ENCODE data around the gene SUMO2. TPM values are rescaled to one million over a fixed set of nuclear protein-coding genes. Genes with fewer than 3 reads are reported as not detected.
"Not testable (repeated sequence)": the region's sequence is repeated elsewhere in the genome, so short reads cannot be mapped to it uniquely, and the experiment has no call there.

SUMO2 gene
- total RNA-seq, 1 donor from 2014 or later, result 679 TPM

DNA sequence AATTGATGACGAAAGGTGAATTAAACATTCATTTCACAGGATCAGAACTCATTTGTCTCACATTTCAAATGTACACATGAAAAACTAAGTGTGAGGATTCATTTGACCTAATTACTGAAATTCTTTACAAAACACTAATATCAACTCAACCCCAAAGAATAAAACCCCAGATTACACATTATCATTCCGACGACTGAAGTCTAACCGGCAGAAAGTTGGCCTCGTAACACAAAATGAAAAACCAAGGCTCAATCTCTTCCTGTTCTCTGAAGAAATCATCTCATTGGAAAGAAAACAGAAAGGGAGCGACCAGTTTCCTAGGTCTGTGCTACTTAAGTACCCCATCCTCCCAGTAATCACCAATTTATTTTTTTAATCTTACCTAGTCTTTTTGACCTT, 30.2 kb downstream of the SUMO2 start:
- Mint-ChIP-seq H3K27ac (peak overlapping the region; percentile 84), H3K9me3 (no peaks in the 10 kb centered on the region), H3K27me3 (ENCODE audit: low read depth) (no peaks in the 10 kb centered on the region), H3K4me3 (ENCODE audit: low read depth) (peak overlapping the region; percentile 93), H3K36me3 (ENCODE audit: low read depth) (peaks cover 45% of the 10 kb centered on the region), H3K4me1 (ENCODE audit: low read depth) (peaks cover 35% of the 10 kb centered on the region)
- no peak for DNase-seq (ENCODE audit: low spot score)
- intact Hi-C loops (cut with micrococcal nuclease), result loop anchor here (2.0 to 5.0 kb wide), 2 partner anchors 38 to 50 kb away; no protein-coding TSS in a partner anchor

DNA sequence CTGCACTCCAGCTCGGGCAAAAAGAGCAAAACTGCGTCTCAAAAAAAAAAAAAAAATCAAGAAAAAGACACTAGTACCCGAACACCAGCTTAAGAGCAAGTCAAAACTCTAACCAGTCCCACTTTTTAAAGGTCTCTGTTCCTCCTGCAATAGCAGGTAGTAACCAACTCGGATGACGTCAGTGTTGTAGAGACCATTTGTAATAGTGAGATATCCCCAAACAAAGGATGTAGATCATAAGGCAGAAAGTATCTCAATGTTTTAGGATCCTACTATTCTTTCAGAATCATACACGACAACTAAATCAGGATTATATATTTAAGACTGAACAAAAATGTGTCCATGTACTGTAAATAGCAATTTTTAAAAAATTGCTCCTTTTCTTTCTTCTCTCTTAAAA, 30.8 kb downstream of the SUMO2 start:
- peaks cover 47% of the 10 kb centered on the region for H3K36me3 Mint-ChIP-seq (ENCODE audit: low read depth)
- peak overlapping the region; percentile 50 for H3K27ac Mint-ChIP-seq
- DNase-seq (ENCODE audit: low spot score), result no peak
- H3K4me3 Mint-ChIP-seq (ENCODE audit: low read depth), result peak overlapping the region; percentile 93
- no peaks in the 10 kb centered on the region for H3K27me3 Mint-ChIP-seq (ENCODE audit: low read depth)
- intact Hi-C loops (cut with micrococcal nuclease), result loop anchor here (2.0 to 5.0 kb wide), 2 partner anchors 37 to 50 kb away; no protein-coding TSS in a partner anchor
- peaks cover 37% of the 10 kb centered on the region for H3K4me1 Mint-ChIP-seq (ENCODE audit: low read depth)
- no peaks in the 10 kb centered on the region for H3K9me3 Mint-ChIP-seq

DNA sequence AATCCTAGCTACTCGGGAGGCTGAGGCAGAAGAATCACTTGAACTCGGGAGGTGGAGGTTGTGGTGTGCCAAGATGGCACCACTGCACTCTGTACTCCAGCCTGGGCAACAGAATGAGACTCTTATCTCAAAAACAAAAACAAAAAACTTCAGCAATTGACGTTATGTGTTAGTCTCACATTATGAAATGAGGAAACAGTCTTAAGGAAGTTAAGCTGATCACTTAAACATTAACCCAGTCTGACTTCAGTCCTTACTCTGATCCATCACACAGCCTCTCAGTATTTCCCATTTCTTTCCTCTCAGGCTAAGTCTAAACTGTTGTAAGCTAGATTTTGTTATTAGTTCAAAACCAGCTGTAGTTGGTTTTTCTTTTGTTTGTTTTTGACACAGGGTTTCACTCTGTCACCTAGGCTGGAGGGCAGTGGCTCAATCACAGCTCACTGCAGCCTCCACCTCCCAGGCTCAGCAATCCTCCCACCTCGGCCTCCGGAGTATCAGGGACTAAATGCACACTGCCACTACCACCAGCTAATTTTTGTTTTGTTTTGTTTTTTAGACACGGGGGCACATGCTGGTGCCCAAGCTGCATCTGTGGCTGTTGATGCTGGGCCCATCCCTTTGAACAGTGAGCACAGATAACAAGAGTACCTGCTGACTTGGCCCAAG, 34.7 kb downstream of the SUMO2 start:
- Mint-ChIP-seq H3K4me1 (ENCODE audit: low read depth) (peaks cover 30% of the 10 kb centered on the region), H3K36me3 (ENCODE audit: low read depth) (peaks cover 69% of the 10 kb centered on the region), H3K27ac (no peak overlapping the region)

DNA sequence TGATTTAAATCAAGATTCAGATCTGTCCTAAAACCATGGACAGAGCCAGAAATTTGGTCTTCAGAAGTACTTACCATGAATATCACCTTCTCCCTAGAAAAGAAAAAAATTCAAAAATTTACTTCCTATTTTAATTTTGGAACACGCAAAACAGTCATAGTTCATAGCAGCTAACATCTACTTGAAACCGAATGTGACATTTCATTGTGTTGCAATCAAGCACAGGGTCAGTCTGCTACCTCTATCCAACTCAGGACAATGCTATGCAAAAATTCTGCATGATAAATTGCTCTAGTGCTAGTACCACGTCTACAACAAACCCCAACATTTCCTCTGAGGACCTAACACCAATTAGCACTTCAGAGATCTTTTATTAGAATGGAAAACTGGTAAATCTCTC, 36.2 kb downstream of the SUMO2 start:
- Mint-ChIP-seq H3K27me3 (ENCODE audit: low read depth) (no peaks in the 10 kb centered on the region), H3K9me3 (no peaks in the 10 kb centered on the region), H3K36me3 (ENCODE audit: low read depth) (peaks cover 63% of the 10 kb centered on the region), H3K27ac (no peak overlapping the region), H3K4me1 (ENCODE audit: low read depth) (peaks cover 18% of the 10 kb centered on the region), H3K4me3 (ENCODE audit: low read depth) (no peak overlapping the region)
- intact Hi-C loops (cut with micrococcal nuclease), result no loop called here
- no peak for DNase-seq (ENCODE audit: low spot score)

More for the DNA sequence above, 34.7 kb downstream of the SUMO2 start:
- Mint-ChIP-seq H3K9me3 (no peaks in the 10 kb centered on the region), H3K4me3 (ENCODE audit: low read depth) (no peak overlapping the region), H3K27me3 (ENCODE audit: low read depth) (no peaks in the 10 kb centered on the region)
- no peak for DNase-seq (ENCODE audit: low spot score)
- intact Hi-C loops (cut with micrococcal nuclease), result no loop called here

DNA sequence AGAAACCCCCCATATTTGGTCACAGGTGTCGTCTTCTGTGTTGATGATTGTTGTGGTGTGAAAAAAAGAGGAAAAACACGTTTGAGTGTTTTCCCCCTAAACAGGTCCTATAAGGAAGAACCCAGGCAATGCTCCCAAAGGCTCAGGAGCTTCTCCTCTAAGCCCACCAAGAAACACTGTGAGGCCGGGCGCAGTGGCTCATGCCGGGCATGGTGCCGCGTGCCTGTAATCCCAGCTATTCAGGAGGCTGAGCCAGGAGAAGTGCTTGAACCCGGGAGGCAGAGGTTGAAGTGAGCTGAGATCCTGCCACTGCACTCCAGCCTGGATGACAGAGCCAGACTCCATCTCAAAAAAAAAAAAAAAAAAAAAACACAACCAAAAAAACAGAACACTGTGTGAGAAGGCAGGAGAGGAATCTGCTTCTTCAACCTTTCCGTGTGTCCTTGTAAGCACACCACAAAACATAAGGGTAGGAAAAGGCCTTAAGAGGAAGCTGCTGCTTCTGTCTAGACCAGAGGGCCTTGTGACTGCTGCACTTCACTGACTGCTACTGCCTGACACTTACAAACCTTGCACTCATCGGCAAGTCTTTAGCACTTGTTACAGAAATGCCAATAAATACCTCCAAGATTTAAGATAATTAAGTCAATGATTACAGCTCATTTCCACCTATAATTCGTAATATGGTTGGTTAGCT, 37.8 kb downstream of the SUMO2 start:
- peaks cover 23% of the 10 kb centered on the region for H3K4me1 Mint-ChIP-seq (ENCODE audit: low read depth)
- no peak for DNase-seq (ENCODE audit: low spot score)
- H3K9me3 Mint-ChIP-seq, result no peaks in the 10 kb centered on the region
- no peak overlapping the region for H3K4me3 Mint-ChIP-seq (ENCODE audit: low read depth)
- no peaks in the 10 kb centered on the region for H3K27me3 Mint-ChIP-seq (ENCODE audit: low read depth)
- peaks cover 78% of the 10 kb centered on the region for H3K36me3 Mint-ChIP-seq (ENCODE audit: low read depth)
- intact Hi-C loops (cut with micrococcal nuclease), result no loop called here
- H3K27ac Mint-ChIP-seq, result no peak overlapping the region

DNA sequence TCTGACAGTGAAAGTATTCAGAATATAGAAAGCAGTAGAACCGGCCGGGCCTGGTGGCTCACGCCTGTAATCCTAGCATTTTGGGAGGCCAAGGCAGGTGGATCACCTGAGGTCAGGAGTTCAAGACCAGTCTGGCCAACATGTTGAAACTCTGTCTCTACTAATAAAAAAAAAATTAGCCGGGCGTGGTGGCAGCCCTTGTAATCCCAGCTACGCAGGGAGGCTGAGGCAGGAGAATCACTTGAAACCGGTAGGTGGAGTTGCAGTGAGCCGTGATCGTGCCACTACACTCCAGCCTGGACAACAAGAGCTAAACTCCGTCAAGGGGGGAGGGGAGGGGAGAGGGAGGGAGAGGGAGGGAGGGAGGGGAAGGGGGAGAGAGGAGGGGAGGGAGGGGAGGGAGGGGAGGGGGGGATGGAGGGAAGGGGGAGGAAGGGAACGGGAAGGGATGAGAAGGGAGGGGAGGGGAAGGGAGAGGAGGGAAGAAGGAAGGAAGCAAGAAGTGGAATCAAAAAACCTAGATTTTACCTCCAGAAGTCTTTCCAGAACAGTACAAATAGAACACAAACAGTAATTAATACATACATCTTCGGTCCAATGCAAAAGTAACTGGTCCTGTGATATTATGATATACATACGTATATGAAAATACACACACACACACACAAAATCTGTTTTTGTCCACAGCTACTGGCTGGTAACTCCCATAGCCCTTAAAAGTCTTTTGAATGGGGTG, 40.4 kb downstream of the SUMO2 start:
- no peaks in the 10 kb centered on the region for H3K9me3 Mint-ChIP-seq
- no peak overlapping the region for H3K27ac Mint-ChIP-seq
- no peak overlapping the region for H3K4me3 Mint-ChIP-seq (ENCODE audit: low read depth)
- DNase-seq (ENCODE audit: low spot score), result no peak
- H3K36me3 Mint-ChIP-seq (ENCODE audit: low read depth), result peaks cover 68% of the 10 kb centered on the region
- no peaks in the 10 kb centered on the region for H3K27me3 Mint-ChIP-seq (ENCODE audit: low read depth)
- H3K4me1 Mint-ChIP-seq (ENCODE audit: low read depth), result peaks cover 13% of the 10 kb centered on the region
- intact Hi-C loops (cut with micrococcal nuclease), result no loop called here

DNA sequence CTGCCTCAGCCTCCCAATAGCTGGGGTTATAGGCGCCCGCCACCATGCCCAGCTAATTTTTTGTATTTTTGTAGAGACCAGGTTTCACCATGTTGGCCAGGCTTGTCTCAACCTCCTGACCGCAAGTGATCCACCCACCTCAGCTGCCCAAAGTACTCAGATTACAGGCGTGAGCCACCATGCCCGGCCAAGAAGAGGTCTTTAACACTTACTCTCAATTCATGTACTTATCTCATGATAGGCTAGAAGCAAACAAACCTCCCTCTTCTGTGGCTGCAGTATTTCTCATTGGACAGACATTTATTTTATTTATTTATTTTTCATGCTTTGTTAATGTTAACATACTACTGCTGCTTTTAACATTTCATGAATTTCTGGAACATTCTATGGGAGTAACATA, 44.2 kb downstream of the SUMO2 start:
- H3K27ac Mint-ChIP-seq, result no peak overlapping the region

DNA sequence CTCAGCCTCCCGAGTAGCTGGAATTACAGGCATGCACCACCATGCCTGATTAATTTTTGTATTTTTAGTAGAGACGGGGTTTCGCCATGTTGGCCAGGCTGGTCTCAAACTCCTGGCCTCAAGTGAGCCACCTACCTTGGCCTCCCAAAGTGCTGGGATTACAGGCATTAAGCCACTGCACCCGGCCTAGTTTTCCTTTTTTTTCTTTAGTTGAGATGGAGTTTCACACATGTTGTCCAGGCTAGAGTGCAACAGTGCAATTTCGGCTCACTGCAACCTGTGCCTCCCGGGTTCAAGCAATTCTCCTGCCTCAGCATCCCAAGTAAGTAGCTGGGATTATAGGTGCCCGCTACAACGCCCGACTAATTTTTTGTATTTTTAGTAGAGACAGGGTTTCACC, 45.0 kb downstream of the SUMO2 start:
- intact Hi-C loops (cut with micrococcal nuclease), result loop anchor here (10.0 kb wide), 1 partner anchor 47 kb away; the partner anchor contains the start of gene SUMO2
- H3K4me1 Mint-ChIP-seq (ENCODE audit: low read depth); DNase-seq (ENCODE audit: low spot score); H3K9me3 Mint-ChIP-seq; H3K4me3 Mint-ChIP-seq (ENCODE audit: low read depth); H3K27ac Mint-ChIP-seq; H3K27me3 Mint-ChIP-seq (ENCODE audit: low read depth): not testable (repeated sequence)
- H3K36me3 Mint-ChIP-seq (ENCODE audit: low read depth), result peaks cover 54% of the 10 kb centered on the region

More for the DNA sequence above, 44.2 kb downstream of the SUMO2 start:
- intact Hi-C loops (cut with micrococcal nuclease), result loop anchor here (10.0 kb wide), 1 partner anchor 46 kb away; the partner anchor contains the start of gene SUMO2
- Mint-ChIP-seq H3K4me3 (ENCODE audit: low read depth) (no peak overlapping the region), H3K4me1 (ENCODE audit: low read depth) (peaks cover 7% of the 10 kb centered on the region), H3K9me3 (no peaks in the 10 kb centered on the region), H3K36me3 (ENCODE audit: low read depth) (peaks cover 59% of the 10 kb centered on the region), H3K27me3 (ENCODE audit: low read depth) (no peaks in the 10 kb centered on the region)
- DNase-seq (ENCODE audit: low spot score), result no peak

DNA sequence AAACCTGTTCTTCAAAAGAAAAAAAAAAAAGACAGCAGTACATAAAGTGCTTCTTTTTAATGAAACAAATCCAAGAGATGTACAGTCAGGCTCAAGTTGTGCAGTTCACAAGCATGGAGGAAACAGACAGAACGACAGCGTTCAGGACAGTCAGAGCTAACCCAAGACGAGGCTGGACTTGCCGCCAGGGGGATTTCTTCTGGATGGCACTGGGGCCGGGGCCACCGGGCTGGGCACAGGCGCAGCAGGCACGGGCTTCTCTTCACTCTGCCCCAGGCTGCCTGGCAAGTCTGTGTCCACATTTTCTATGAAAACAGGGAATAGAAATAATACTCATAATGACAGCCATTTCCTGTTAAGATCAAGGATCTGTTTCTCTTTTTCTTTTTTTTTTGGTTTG, 46.8 kb downstream of the SUMO2 start:
- peaks cover 41% of the 10 kb centered on the region for H3K36me3 Mint-ChIP-seq (ENCODE audit: low read depth)
- DNase-seq (ENCODE audit: low spot score), result no peak
- H3K4me3 Mint-ChIP-seq (ENCODE audit: low read depth), result no peak overlapping the region
- intact Hi-C loops (cut with micrococcal nuclease), result loop anchor here (10.0 kb wide), 1 partner anchor 49 kb away; the partner anchor contains the start of gene SUMO2
- peaks cover 5% of the 10 kb centered on the region for H3K4me1 Mint-ChIP-seq (ENCODE audit: low read depth)
- H3K27me3 Mint-ChIP-seq (ENCODE audit: low read depth), result no peaks in the 10 kb centered on the region
- no peaks in the 10 kb centered on the region for H3K9me3 Mint-ChIP-seq
- peak overlapping the region; percentile 39 for H3K27ac Mint-ChIP-seq

DNA sequence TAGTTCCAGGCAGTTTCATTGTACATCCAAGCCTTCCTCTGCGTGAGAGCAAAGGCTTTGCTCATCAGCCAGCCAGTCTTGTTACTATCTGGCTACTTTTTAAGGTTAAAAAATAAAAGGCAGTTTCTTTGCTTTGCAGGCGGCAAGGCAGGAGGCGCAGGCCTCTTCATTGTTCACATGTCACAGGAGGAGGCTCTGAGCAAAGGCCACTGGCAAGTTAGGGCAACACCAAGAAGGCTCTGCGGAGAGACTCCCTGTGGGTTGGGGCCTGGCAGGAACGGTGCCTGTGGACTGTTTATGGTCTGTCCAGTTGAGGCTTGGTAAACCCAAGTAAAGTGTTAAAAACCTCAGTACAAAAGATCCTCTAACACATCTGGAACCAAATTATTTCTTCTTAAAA, 47.3 kb downstream of the SUMO2 start:
- H3K4me3 Mint-ChIP-seq (ENCODE audit: low read depth), result no peak overlapping the region
- H3K27me3 Mint-ChIP-seq (ENCODE audit: low read depth), result no peaks in the 10 kb centered on the region
- peaks cover 5% of the 10 kb centered on the region for H3K4me1 Mint-ChIP-seq (ENCODE audit: low read depth)
- H3K27ac Mint-ChIP-seq, result peak overlapping the region; percentile 46
- H3K36me3 Mint-ChIP-seq (ENCODE audit: low read depth), result peaks cover 38% of the 10 kb centered on the region
- no peaks in the 10 kb centered on the region for H3K9me3 Mint-ChIP-seq
- no peak for DNase-seq (ENCODE audit: low spot score)
- intact Hi-C loops (cut with micrococcal nuclease), result loop anchor here (10.0 kb wide), 1 partner anchor 49 kb away; the partner anchor contains the start of gene SUMO2

DNA sequence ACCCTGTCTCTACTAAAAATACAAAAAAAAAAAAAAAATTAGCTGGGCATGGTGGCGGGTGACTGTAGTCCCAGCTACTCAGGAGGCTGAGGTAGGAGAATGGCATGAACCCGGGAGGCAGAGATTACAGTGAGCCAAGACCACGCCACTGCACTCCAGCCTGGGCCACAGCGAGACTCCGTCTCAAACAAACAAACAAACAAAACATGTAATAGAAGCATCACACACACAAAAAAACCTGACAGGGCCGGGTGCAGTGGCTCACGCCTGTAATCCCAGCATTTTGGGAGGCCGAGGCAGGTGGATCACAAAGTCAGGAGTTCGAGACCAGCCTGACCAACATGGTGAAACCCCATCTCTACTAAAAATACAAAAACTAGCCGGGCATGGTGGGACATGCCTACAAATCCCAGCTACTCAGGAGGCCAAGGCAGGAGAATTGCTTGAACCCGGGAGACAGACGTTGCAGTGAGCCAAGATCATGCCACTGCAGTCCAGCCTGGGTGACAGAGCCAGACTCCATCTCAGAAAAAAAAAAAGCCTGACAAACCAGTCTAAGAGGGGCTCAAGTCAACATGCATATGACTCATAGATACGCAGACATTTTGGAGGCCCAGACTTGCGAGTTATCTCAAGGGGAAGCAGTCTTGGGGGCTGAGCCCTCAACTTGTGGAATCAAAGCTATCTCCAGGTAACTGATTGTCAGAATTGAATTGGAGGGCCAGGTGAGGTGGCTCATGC, 49.0 kb downstream of the SUMO2 start:
- not testable (repeated sequence) for H3K9me3 Mint-ChIP-seq; H3K27ac Mint-ChIP-seq; H3K4me1 Mint-ChIP-seq (ENCODE audit: low read depth); DNase-seq (ENCODE audit: low spot score); H3K4me3 Mint-ChIP-seq (ENCODE audit: low read depth); H3K27me3 Mint-ChIP-seq (ENCODE audit: low read depth)
- intact Hi-C loops (cut with micrococcal nuclease), result loop anchor here (10.0 kb wide), 1 partner anchor 51 kb away; the partner anchor contains the start of gene SUMO2
- H3K36me3 Mint-ChIP-seq (ENCODE audit: low read depth), result peaks cover 38% of the 10 kb centered on the region

DNA sequence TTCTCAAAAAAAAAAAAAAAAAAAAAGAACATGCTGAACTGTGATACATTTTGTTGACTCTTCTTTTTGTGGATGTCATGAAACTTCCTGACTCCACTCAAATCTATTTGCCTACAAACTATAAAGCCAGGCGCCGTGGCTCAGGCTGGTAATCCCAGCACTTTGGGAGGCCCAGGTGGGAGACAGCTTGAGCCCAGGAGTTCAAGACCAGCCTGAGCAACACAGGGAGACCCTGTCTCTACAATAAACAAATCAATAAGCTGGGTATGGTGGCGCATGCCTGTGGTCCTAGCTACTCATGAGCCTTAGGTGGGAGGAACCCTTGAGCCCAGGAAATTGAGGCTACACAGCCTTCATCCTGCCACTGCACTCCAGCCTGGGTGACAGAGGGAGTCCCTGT, 49.8 kb downstream of the SUMO2 start:
- H3K27ac Mint-ChIP-seq, result no peak overlapping the region
- H3K27me3 Mint-ChIP-seq (ENCODE audit: low read depth), result no peaks in the 10 kb centered on the region
- intact Hi-C loops (cut with micrococcal nuclease), result loop anchor here (10.0 kb wide), 1 partner anchor 52 kb away; the partner anchor contains the start of gene SUMO2
- no peaks in the 10 kb centered on the region for H3K9me3 Mint-ChIP-seq
- no peak for DNase-seq (ENCODE audit: low spot score)
- H3K36me3 Mint-ChIP-seq (ENCODE audit: low read depth), result peaks cover 36% of the 10 kb centered on the region
- peaks cover 9% of the 10 kb centered on the region for H3K4me1 Mint-ChIP-seq (ENCODE audit: low read depth)
- peak overlapping the region; percentile 2 for H3K4me3 Mint-ChIP-seq (ENCODE audit: low read depth)
